Measurements from ENCODE around the gene KLRB1.
"Not testable (repeated sequence)": the region's sequence is repeated elsewhere in the genome, so short reads cannot be mapped to it uniquely, and the experiment has no call there.

KLRB1 gene

DNA sequence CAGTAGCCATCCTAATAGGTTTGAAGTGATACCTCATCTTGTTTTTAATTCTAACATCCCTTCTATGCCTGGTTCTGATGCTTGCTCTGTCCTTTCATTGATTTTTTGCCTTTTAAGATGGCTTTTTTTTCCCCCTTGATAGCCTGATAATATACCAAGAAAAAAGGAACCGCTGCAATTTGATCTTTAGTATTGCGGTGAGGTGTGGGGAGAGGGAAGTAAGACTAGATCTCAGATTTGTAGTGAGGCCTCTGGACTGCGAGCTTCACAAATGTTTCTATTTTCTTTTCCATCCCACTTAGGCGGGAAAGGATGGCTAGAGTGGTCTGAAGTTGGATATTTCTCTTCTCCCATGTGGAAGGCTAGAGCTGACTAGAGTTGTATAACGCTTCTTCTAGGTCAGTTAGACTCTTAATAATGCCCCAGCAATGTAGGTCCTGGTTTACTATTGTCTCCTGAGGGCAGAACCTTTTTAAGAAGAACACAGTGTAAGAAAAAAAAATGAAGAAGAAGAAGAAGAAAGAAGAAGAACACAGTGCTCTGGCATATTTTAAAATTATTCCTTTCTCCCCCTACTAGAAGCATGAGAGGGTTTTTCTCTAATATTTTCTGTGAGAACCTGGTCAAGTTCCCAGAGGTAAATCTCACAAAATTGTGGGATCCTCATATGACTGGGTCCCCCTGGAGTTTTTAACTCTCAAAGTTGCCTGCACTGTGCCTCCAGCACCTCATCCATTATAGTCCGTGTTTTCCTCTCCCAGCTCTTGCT, 11.9 kb upstream of the KLRB1 start:
- no peak for DNase-seq (ENCODE audit: low read depth, low spot score)

DNA sequence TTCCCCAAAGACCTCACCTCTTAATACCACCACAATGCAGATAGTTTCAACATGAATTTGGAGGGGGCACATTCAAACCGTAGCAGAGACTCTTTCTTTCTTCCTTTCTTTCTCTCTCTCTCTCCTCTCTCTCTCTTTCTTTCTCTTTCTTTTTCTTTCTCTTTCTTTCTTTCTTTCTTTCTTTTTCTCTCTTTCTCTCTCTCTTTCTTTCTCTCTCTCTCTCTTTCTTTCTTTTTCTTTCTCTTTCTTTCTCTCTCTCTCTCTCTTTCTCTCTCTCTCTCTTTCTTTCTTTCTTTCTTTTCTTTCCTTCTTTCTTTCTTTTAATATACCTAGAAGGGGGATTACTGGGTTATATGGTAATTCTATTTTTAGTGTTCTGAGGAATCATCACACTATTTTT, 11.2 kb upstream of the KLRB1 start:
- DNase-seq (ENCODE audit: low read depth, low spot score) = not testable (repeated sequence)

DNA sequence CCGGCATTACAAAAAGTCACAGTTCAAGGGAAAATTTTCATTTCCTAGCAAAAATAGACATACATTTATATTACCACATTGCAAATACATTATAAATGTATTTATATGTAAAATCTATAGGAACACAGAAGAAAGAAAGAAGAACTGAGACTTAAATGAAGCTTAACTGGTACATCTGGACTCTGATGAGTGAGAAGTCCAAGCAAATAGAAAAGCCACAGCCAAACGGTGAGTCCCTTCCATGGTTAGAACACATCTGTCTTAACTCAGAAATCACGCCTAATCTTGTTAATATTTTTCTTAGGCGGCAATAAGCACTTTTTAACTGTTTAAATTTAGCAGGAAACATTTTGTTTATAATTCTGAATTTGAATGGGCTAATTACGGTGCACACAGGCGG, 9.4 kb upstream of the KLRB1 start:
- no peak for DNase-seq (ENCODE audit: low read depth, low spot score)

DNA sequence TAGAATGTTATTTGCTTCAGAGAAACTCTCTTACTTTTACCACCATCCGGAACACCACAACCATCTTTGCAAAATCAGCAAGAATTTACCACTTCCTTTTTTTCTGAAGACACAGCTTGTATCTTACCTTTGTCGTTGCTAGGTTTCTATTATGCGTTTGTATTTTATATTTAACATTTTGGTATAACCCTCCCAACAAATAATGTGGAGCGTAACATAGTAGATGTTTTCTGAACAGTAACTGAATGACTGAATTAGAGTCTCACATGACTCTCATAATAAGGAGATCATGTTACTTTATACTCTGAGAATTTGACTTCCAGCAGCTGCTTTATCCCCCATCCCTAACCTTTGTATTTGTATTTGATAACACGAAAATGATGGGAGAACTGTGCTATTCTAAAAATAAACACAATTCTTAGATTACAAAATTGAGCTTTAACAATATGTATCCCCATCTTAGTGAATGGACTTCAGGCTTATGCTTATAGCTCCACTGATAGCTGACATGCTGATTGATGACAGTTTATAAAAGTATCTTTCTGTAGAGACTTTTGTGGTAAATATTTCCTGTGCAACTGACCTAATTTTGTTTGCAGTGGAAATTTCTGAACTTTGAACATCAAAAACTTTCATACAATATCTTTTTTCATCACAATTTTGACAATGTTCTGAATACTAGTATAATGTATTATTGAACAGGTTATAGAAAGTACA, 7.9 kb upstream of the KLRB1 start:
- DNase-seq (ENCODE audit: low read depth, low spot score) = no peak

DNA sequence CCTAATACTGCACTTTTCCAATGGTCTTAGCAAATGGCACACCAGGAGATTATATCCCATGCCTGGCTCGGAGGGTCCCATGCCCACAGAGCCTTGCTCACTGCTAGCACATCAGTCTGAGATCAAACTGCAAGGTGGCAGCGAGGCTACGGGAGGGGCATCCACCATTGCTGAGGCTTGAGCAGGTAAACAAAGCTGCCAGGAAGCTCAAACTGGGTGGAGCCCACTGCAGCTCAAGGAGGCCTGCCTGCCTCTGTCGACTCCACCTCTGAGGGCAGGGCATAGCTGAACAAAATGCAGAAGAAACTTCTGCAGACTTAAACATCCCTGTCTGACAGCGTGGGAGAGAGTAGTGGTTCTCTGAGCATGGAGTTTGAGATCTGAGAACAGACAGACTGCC, 2.9 kb upstream of the KLRB1 start:
- DNase-seq (ENCODE audit: low read depth, low spot score) = not testable (repeated sequence)

DNA sequence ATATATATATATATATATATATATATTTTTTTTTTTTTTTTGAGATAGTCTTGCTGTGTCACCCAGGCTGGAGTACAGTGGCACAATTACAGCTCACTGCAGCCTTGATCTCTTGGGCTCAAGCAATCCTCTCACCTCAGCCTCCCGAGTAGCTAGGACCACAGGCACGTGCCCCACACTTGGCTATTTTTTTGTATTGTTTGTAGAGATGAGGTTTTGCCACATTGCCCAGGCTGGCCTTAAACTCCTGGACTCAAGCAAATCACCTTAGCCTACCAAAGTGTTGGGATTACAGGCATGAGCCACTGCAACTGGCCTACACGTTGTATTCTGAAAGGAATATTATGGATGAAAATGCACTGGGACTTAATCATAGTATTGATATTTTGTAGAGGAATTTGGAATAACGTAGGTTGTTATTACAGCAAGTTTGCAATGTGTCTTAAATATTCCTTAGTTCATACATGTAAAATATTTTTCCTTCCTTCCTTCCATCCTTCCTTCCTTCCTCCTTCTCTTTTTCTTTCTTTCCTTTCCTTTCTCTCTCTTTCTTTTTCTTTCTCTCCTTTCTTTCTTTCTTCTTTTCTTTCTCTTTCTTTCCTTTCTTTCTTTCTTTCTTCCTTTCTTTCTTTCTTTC, 862 bp downstream of the KLRB1 start:
- no peak for DNase-seq (ENCODE audit: low read depth, low spot score)

DNA sequence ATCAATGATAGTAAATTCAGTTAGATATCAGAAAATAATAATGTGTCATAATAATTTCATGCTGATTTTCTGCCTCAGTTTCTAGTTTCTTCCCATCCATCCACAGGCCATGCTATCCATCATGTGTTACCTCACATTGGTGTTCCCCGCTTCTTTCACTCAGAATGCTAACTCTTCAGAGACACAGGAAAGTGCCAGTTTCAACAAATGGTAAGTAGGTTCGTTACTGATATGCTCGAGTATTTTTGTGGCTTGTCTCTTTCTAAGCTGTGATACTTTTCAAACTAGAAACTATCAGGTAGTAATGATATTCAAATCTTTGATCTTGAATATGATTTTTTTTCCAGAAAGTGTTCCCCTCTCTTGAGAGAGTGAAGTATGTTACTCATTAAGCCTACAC, 1.5 kb downstream of the KLRB1 start:
- no peak for DNase-seq (ENCODE audit: low read depth, low spot score)

DNA sequence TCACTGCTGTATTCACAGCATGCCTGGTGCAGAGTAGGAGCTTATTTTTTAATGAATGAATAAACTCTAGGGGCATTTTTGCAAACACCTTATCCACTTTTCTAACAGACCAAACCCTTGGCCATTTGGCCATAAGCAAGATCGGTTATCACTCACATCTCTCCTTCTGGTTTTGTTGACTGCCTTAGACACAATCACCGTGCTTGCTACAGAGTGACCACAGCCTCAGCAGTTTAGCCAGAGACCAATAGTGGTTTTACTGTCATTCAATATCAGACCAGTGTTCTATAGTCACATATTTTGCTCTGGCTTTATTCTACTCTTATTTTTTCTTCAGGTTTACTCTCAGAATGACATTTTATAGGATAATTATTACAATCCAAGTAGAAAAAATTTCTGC, 2.2 kb downstream of the KLRB1 start:
- DNase-seq (ENCODE audit: low read depth, low spot score) = no peak

DNA sequence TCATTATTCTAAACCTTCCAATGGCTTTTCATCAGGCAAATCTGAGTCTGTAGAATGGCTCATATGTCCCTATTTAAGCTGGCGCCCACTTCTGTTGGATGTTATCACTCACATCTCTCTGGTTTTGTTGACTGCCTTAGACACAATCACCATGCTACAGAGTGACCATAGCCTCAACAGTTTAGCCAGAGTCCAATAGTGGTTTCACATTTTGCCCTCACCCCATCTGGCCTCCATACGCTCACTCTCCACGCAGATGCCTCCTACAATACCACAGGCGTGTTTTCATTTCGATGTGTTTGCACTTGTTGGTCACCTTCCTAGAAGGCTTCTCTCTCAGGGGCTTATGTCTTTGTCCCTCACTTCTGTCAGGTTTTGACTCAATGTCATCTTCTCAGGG, 3.4 kb downstream of the KLRB1 start:
- DNase-seq (ENCODE audit: low read depth, low spot score) = no peak

DNA sequence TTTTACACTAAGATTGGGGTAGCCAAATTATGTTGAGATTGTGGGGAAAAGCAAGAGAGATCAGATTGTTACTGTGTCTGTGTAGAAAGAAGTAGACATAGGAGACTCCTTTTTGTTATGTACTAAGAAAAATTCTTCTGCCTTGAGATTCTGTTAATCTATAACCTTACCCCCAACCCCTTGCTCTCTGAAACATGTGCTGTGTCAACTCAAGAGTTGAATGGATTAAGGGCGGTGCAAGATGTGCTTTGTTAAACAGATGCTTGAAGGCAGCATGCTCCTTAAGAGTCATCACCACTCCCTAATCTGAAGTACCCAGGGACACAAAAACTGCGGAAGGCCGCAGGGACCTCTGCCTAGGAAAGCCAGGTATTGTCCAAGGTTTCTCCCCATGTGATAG, 7.3 kb downstream of the KLRB1 start:
- DNase-seq (ENCODE audit: low read depth, low spot score) = not testable (repeated sequence)

DNA sequence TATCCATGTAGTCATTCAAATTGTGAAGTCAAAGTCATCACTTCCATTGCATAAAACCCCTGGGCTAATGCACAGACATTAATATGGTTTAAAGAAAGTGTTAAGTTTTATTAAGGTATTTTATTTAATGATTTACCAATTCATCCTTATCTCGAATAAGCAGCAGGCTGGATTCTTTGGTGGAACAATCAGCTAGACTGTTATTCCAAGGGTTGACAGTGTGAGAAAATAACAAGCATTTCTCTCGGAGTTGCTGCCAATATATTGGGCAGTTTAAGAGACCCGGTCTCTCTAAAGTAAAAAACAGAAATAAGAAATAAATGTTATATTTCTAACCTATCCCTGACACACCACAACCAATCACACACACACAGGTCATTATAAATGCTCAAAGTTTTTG, 9.4 kb downstream of the KLRB1 start:
- DNase-seq (ENCODE audit: low read depth, low spot score) = no peak

DNA sequence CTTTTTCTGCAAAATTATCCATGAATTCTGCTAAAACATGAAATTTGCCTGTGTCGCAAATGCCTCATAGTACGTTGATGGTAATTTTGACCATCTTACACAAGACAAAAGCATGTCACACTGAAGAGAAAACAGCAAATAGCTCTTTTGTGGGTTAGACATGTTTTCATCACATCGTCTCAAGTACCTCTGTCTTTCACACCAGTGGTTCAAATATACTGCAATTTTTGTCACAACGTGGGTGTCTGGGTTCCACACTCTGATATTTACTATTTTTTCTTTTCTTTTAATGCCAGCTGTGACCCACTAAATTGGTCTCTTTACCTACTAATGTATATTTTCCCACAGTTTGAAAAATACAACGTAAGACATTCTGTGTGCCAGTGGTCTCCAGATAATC, 10.4 kb downstream of the KLRB1 start:
- DNase-seq (ENCODE audit: low read depth, low spot score) = no peak

DNA sequence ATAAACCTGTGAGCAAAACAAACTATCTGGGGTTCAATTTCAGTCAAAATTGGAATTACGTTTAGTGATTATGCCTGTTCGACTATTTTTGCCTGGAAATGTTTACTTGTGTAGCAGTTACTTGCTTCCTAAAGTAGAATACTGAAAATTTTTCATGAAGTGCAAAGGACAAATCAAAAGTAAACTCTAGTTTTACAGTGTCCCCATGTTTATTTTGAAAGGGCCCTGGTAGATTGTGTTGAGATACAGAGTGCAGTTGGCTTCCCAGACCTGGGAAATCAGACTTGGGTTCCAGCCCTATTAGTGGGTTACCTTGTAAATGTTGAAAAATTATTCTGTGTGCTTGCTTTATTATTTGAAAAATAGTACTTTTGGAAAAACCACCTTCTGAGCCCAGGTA, 17.3 kb downstream of the KLRB1 start:
- DNase-seq (ENCODE audit: low read depth, low spot score) = no peak

DNA sequence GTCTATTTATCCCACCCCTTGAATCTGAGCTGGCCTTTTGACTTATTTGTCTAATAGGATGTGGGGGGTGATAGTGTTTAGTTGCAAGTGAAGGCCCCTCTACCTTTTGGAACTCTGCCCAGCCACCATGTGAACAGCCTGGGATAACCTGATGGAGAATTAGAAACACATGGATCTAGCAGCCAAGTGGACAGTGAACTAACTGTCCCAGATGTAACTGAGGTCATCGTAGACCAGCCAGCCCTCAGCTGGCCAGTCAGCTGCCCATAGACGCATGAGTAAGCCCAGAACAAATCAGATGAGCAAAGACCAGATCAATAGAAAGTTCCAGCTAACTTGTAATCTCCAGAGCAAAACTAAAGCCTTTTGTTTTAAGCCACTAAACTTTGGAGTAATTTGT, 19.0 kb downstream of the KLRB1 start:
- no peak for DNase-seq (ENCODE audit: low read depth, low spot score)

DNA sequence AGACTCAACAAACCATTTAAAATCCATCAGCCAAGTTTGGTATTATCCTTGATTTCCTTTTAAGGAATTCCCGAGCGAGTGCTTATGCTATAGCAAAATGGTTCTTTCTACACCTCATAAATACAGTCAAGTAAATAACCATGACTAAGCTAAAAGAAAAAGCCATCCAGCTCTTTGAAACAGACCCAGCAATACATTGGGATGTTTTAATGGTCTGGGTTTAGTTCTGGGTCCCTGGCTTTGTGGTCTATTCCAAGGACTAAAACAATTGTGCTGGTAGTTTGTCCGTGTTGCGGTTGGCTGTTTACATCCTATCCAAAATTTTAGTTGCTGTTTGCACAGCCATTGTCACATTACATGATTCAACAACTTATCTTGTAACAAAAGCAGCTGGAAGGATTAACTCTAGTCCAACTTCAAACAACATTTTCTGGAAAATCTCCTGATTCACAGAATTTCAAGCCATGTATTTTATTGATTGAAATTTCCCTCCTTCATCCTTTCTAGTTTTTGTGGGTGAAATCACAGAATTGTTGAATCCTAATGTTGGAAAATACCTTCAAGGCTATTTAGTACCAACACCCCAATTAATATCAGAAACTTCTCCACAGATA, 19.6 kb downstream of the KLRB1 start:
- no peak for DNase-seq (ENCODE audit: low read depth, low spot score)

DNA sequence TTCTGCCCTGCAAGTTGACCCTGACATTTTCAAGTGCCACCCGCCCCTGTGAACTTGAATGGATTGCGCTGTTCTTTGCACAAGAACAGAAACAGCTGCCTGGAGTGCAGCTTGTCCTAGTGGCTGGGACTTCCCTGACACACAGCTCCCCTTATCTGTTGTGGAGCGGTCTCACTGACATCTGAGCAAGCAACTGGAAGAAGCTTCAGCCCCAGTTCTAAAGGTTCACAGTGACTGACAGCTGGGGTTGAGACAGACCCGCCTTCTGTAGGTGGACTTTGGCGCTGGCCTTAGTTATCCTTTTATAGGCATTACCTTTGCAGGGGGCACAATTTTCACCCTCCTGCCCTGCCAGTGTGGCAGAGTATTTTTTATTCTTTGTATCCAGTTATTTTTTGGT, 30.0 kb downstream of the KLRB1 start:
- not testable (repeated sequence) for DNase-seq (ENCODE audit: low read depth, low spot score)

DNA sequence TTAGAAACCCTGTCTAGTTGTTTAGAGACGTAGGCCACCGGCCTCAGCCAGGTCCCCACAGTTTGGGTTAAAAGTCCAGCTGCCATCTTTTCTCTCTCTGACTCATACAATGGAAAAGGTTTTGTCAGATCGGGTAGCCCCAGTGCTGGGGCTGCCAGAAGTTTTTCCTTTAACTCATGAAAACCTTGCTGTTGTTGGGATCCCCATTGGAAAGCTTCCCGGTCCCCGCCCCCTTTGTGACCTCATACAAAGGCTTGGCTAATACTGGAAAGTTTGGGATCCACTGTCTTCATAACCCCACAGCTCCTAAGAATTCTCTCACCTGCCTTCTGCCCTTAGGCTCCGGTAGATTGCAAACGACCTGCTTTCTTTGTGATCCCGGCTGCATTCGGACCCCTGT, 40.6 kb downstream of the KLRB1 start:
- not testable (repeated sequence) for DNase-seq (ENCODE audit: low read depth, low spot score)

DNA sequence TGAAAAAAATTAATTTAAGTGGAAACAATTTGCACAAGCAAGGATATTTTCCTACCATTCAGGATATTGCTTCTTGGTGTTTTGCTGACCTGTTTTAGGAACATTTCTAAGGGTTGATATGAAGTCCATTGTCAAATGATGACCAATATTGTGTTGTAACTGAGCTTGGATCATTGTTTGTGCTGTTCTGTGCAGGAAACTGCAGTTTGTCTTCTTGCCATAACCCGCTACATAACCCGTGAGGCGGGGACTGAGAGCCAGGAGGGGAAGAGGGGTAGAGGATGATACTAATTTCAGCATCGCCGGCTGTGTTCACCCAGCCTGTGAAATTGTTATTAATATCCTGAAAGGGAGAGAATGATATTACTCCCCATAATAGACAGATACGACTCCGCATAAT, 41.6 kb downstream of the KLRB1 start:
- not testable (repeated sequence) for DNase-seq (ENCODE audit: low read depth, low spot score)

DNA sequence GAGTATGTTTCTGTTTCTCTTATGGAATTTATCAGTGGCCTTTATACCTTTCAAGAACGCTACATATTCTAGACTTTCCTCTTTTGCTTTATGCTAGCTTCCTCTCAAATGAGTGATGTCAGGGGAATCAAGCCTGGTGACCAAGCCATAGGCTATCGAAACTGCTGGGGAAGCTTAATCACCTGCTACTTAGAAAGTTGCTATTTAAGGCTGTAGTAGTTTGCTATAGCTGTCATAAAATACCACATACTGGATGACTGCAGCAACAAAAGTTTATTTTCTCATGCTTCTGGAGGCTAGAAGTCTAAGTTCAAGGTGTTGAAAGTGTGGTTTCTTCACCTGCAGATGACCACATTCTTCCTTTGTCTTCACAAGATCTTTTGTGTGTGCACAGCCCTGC, 43.3 kb downstream of the KLRB1 start:
- not testable (repeated sequence) for DNase-seq (ENCODE audit: low read depth, low spot score)

DNA sequence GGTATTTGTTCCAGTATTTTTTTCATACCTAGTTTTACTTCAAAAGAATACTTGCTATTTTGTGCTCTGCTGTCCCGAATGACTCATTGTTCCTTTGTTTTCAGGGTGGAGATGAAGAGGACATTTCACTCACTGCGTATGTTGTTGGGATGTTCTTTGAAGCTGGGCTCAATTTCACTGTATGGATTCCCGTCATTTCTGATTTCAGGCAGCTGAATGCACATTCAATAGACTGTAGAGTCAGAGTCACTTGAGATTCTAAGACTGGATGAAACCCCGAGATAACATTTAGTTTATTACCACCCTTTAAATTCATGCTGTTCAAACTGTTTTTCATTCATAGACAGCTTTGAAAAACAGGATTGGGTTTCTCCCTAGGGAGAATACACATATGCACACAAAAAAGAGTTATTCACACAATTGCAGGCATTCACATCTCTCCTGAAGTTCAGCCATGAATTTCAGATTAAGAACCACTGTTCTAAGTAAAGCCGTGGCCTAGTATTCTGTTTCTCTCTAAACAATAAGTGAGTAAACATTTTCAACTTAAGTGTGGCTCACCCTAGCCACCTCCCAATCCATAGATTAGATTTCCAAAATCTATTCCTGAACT, 44.8 kb downstream of the KLRB1 start:
- not testable (repeated sequence) for DNase-seq (ENCODE audit: low read depth, low spot score)

DNA sequence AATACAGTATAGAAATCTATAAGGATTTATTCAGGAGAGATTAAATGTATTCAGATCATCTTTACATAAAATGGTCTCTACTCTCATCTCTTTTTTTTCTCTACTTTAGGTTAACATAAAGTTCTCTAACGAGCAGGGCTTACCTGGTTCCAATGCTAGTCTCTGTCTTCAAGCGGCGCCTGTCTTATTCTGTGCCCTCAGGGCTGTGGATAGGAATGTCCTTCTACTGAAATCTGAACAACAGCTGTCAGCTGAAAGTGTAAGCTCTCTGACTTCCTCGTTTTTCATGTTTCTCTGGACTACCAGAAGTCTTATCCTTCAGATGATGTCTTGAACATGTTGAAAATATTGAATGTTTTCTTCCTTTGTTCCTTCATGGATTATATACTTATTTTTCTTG, 62.2 kb downstream of the KLRB1 start:
- not testable (repeated sequence) for DNase-seq (ENCODE audit: low read depth, low spot score)

All from activated CD4-positive, CD25-positive, alpha-beta regulatory T cell treated with anti-CD3 and anti-CD28 coated beads, Interleukin-2, amount 50 U/mL, for 16 hours (primary cell).